Femur (tissue), 1 donor: ENCODE results near the gene DRC7.

Experiments used
- DNase-seq: peaks from one replicate; pipeline ENCODE4 v3.0.0-alpha.2; 2017

Gene DRC7

GRCh38 chr16:57753448-57754353 lies 59.1 kb downstream of the DRC7 start:
- DNase-seq: no peak

GRCh38 chr16:57754354-57755060 lies 59.9 kb downstream of the DRC7 start:
- DNase-seq: no peak

DNA sequence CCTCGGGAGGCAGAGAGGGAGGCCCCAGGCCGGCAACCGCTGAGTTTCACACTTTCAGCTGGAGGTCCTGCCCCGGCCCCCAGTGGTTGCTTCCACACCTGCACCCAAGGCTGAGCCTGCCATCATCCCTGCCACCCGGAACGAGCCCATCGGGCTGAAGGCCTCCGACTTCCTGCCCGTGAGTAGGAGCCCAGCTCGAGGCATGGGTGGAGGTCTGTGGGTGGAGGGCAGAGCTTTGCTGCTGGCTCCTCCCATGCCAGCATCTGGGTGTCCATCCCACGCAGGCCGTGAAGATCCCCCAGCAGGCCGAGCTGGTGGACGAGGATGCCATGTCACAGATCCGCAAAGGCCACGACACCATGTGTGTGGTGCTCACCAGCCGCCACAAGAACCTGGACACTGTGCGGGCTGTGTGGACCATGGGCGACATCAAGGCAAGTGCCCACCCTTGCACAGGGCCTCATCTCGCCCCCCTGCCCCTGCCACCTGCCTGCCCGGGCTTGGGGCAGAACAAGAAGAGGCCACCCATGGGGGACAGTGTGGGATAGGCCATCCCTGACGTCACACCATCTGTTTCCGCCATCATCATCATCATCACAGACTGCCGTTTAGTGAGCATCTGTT lies 60.6 kb downstream of the DRC7 start:
- no peak for DNase-seq

- no peak for DNase-seq
These were observed 61.3 kb downstream of the DRC7 start for GRCh38 chr16:57755726-57756423.

DNA sequence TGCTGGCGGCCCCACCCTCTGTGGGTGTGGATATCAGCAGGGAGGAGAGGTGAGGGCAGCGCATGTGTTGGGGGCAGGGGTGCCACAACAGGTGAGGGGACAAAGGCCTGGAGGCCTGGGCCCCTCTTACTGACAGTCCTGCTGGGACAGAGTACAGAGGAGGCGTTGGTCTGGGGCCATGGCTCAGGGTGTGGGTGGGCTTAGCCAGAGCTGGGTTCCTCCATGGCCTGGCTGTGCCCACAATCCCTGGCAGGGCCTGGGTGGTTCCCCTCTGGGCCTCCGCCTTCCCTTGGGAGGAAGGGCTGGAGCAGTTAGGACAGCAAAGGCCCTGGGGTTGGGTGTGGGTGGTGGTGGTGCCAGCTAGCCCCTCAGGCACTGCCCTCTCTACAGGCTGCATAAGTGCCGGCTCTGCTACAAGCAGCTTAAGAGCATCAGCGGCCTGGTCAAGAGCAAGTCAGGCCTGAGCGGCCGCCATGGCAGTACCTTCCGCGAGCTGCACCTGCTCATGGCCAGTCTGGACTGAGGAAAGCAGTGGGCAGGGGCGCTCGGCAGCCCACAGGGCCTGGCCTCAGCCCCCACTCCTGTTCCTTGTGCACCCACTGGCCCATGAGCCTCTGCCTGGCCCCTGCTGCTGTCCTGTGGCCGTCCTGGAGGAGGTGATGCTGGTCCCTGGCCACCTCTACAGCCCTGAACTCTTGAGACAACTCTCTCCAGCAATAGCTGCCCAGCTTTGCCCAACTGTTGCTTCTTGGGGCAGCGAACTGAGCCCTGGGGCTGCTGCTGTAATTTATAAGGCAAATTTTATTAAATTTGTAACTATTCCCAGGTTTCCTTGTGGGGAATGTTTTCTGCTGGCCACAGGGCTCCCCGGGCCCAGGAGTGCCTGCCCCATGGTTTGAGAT lies 62.1 kb downstream of the DRC7 start:
- no peak for DNase-seq

DNA sequence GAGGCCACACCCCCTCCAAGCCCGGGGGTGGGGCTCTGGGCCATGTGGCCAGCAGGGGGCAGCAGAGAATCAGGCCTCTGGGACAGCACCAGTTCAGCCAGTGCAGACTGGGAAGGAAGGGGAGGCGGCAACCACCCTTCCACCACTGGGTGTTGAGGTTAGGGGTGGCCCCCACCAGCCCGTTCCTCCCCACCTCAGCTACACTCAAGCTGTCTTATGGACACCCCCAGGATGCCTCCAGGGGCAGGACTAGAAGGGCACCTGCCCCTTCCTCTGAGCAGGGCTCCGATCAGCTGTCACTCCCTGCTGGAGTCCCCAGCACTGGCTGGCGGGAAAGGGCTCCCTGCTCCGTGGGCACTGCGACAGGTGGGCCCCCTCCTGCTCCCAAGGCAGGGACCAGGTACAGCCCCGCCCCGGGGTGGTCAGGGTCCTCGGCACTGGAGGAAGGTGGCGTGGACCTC lies 62.8 kb downstream of the DRC7 start:
- peak; percentile 88 for DNase-seq

DNA sequence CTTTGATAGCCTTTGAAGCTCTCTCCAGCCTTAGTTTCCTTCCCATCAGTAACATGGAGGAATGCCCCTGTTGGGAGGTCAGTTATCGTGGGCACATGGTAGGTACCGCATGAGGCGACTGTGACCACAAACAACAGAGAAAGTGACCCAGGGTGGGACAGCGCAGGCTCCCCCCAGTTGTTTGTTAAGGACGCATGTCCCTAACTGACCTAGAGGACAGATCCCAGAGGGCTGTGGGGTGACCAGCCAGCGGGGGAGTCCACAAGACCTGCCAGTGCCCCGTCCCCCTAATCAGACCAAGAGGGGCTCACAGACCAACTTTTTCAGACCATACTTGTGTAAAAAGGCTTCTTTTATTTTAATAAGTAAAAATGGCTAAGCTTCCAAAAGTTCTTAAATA lies 63.3 kb downstream of the DRC7 start:
- no peak for DNase-seq

DNA sequence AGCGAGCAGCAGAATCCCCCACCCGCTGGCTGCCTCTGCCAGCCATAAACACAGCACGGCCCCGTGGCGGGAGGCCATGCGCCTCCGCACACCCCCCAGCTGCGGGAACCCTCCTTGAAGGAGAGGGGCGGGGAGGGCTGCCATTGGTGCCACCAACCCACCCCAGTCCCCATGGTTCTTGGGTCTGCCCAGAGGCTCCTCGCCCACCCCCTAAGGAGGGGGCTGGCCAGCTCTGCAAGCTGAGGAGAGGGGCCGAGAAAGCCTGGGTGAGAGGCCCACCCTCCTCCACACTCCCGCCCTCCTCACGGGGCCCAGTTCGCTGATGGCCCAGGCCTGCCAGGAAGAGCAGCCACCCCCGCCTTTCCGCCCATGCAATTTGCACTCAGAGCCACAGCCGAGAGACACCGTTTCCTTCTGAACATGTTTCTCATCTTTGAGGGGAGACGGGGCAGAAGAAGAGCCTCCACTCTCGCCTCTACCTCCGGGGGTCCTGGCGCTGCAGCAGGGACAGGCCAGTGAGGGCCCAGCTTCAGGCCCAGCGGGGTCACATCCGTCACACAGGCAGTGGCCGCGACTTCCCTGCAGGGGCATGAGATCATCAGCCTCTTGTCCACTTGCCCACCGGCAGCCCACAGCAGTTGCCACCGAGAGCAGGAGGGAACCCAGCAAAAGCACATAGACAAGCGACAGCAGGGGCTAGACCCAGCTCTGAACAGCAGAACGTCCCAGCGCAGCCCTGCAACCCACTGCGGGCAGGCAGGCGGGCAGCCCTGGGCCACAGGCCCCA lies 63.9 kb downstream of the DRC7 start:
- no peak for DNase-seq

GRCh38 chr16:57759131-57759530 lies 64.5 kb downstream of the DRC7 start:
- DNase-seq: no peak

DNA sequence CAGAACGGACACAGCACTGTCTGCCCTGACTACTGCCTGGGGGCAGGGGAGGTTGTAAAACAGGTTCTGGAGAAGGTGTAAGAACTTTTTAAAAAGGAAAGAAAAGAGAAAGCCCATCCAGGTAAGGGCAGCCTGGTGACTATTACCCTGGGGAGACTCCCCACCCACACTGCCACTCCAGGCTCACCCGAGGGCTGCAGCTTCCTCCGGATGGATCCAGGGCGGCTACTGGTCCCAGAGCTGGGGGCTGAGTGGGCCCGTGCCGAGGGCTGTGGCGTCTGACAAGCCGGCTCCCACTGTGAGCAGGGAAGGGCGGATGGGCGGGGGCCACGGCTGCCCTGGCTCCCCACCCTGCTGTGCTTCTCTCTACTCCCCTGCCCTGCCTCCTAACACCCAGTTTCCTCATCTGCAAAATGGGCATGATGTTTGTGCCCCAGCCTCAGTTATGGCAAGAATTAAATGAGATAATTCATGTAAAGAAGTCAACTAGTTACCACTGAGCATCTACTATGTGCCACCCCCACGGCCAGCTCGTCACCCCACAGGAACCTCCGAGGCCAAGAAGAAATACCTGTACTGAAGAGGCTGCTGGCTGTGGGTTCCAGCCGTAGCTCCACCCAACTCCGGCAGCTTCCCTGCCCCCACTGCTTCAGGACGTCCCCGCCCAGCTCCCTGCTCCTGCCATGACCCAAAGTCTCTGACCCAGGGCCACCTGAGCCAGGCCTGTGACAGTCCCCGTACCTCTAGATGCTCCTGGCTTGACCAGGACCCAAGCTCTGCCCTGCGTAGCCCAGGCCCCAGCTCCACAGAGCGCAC lies 65.1 kb downstream of the DRC7 start:
- DNase-seq: no peak

DNA sequence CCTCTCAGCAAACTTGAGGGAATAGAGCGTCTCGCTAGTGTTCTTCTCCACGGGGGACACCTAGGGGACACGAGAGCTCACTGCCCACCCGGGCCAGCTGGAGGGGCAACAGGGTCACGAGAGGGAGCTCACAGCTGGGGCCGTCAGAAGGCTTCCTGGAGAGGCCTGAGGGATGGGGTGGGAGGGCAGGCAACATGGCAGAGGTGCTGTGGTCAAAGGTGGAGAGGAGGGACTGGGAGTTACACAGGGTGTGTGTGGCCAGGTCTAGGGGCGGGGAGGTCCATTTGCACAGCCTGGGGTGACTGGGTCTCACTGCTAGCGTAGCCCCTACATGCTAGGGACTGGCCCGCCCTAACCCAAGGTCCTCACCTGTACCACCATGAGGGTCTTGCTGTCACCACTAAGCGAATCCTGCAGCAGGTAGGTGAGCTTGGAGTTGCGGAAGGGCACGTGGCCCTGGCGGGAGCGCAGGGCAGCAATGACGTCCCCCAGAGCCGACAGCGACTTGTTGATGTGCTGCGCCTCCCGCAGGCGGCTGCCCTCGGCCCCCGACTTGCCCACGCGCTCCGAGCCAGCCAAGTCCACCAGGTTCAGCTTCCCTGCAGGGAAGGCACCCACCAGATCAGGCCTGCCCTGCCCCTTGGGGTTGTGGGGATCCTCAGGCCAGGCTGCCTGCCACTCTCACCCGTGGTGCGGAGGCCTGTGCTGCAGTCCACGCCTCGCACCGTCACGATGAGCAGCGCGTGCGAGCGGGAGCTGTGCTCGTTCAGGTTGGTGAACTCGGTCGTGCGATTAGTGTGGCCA lies 66.0 kb downstream of the DRC7 start:
- no peak for DNase-seq

DNA sequence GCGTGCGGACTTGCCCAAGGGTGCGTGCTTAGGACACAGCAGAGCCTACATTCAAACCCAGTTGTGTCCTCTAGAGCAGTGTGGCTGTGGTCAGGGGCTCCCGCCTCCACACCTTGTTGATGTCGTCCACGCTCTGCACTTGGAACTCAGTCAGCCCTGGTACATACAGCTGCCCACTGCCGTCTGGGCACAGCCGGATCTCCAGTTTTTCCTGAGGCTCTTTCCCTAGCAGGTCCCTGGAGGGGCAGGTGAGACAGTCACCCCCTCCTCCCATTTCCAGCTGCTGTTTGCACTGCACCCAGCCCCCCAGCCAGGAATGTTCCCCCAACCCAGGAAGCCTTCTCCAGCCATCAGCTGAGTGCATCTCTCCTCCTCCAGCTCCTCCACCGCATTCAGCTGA lies 66.7 kb downstream of the DRC7 start:
- no peak for DNase-seq

GRCh38 chr16:57761957-57762356 lies 67.4 kb downstream of the DRC7 start:
- DNase-seq: no peak

GRCh38 chr16:57762365-57763040 lies 67.9 kb downstream of the DRC7 start:
- no peak for DNase-seq

- DNase-seq: no peak
These were observed 68.8 kb downstream of the DRC7 start for GRCh38 chr16:57763285-57764005.

- DNase-seq: no peak
These were observed 69.4 kb downstream of the DRC7 start for GRCh38 chr16:57764006-57764340.

DNA sequence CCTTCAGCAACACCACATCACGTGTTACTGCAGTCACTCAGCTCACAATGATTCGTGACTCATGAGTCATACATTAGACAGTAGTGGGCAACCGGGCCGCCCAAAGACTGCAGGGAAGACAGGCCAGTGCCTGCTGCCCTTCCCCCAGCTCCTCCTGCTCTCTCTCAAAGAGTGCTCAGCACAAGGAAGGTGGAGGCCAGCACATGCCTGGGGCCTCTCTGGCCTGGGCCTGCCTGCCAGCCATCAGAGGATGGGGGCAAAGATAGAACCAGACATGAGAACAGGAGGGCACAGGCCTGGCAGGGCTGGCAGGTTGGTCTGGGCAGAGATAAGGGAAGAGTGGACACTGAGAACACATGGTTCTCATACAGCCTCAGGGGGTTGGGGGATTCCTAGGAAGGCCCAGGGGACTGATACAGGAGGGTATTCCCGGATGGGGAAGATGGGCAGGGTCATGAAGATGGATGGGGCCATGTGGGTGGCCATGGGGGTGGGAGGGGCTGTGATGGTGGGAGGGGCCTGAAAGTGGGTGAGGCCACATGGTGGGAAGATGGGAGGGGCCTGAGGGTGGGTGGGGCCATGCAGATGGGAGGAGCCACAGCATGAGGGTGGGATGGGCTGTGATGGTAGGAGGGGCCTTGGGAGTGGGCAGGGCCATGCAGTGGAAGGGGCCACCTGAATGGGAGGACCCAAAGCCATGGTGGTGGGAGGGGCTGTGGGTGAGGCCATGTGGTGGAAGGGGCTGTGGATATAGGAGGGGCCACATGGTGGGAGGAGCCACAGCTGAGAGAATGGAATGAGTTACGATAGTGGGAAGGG lies 69.9 kb downstream of the DRC7 start:
- DNase-seq: no peak
